Measurements from ENCODE around the gene BEGAIN.

BEGAIN gene

DNA sequence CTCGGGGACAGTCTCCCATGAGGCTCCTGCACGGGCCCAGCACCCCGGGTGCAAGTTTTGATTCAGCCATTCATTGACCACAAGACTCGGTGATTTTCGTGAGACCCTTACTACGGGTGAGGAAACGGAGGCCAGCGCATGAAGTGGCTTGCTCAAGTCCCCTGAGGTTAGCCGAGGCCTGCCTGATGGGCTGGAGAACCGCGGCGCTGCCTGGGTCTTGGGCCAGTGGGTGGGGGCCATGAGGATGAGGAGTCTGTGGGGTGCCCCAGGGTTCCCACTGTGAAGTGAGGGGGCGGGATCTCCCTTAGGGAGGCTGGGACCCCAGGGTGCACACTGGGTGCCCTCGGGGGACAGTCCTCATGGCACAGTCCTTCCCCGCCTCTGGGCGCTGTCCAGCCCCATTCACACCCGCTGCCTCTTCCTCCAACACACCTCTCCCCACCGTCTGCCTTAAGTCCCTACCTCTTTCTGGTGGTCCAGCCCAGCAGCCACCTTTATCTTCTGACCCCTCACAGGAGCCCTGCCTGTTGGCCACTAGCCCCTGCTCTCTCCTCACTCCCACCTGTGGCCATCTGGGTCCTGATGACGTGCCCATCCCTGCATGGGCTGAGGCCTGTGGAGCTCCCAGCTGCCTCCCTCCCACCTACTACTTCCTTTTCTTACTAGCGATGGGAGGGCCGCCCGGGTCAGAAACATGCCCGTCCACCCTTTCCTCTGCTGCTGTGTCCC lies 16.3 kb downstream of the BEGAIN start:
- DNase-seq (ENCODE audit: low read depth in 1 of 2, low spot score in 1 of 2): no peak

DNA sequence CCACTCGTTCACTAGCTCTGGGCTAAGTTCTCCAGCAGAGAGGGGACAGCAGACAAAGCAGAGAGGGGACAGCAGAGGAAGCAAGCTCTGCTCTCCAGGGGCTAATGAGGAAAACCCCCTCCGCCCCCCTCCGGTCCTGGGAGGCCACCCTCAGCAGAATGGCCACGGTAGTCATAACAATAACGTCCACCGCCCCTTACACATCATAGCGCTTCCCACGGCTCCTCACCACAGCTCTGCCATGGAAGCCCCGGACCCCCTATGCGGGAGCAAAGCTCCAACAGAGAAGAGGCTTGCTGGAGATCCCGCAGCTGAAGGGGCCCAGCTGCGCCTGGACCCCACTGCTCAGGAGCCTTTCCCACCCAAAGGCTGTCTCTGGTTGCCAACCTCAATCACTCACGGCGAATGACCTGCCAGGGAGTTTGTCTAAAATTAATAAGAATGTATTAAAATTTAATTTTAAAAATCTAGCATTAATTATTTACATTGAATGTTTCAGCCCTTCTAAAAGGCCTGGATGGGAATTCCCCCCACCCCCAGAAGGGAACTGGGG lies 17.4 kb downstream of the BEGAIN start:
- DNase-seq (ENCODE audit: low read depth in 1 of 2, low spot score in 1 of 2): no peak

DNA sequence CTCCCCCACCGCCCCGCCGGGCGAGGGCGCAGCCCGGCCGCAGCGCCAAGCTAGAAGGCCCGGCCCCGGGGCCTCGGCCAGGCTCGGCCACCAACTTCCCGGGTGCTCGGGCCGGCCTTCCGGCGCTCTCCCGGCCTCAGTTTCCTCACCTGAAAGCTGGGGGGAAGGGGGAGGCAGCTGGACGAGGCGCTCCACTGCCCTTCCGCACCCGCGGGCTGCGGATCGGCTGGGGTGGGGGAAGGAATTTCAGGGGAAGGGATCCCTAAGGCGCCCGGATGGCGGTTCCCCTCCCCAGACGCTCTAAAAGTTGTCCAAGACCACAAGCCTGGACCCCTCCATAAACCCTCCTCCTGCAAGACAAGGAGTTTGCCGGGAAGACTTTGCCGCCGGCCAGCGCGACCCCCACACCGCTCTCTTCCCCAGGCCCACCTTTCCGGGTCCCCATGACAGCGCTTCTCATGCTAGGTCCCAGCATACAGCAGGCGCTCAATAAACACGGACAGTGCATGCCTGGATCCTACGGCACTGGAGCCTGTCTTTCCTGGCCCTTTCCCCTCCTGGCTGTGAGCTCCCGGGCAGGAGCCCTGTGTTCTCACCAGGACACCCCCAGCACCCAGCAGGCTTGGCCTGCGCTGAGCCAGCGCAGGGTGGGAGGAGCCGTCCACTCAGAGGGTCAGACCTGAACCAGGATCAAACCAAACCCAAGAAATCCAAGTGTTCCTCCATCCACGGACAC lies 18.1 kb downstream of the BEGAIN start:
- DNase-seq (ENCODE audit: low read depth in 1 of 2, low spot score in 1 of 2): no peak

DNA sequence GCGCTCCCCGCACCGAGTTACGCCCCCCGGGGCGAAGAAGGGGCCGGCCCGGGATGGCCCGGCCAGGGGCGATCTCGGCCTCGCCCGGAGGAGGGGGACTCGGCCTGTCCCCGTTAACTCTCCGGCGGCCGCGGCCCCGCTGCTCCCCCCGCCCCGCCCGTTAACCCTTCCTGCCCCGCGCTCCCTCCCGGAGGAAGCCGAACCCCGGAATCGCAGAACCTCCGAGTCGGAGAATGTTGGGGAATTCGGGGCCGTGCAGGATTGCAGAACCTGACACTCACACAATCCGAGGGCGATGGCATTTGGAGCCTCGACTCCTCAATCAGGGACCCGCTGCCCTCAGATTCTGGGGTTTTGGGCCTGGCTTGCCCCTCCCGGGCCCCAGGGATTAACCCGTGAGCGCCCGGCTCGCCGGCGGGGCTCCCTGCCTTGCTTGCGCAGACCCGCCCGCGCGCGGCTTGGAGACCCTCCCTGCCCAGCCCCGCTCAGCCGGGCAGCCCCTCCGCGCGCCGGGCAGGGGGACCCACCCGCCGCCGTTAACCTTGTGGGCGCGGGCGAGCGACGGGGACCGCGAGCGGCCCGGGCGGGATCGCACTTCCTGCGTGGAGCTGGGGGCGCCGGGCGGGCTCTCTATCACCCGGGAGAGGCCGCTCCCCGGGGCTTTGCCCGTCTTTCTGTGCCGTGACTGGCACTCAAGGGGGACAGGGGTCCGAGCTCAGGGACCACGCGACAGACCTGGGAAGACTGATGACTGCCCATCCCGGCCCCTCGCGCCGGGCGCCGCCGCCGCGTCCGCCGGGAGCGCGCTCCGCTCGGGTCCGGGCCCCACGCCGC lies 18.8 kb downstream of the BEGAIN start:
- DNase-seq (ENCODE audit: low read depth in 1 of 2, low spot score in 1 of 2): no peak

- DNase-seq (ENCODE audit: low read depth in 1 of 2, low spot score in 1 of 2): no peak
These were observed 19.4 kb downstream of the BEGAIN start for GRCh38 chr14:100567877-100568163.

DNA sequence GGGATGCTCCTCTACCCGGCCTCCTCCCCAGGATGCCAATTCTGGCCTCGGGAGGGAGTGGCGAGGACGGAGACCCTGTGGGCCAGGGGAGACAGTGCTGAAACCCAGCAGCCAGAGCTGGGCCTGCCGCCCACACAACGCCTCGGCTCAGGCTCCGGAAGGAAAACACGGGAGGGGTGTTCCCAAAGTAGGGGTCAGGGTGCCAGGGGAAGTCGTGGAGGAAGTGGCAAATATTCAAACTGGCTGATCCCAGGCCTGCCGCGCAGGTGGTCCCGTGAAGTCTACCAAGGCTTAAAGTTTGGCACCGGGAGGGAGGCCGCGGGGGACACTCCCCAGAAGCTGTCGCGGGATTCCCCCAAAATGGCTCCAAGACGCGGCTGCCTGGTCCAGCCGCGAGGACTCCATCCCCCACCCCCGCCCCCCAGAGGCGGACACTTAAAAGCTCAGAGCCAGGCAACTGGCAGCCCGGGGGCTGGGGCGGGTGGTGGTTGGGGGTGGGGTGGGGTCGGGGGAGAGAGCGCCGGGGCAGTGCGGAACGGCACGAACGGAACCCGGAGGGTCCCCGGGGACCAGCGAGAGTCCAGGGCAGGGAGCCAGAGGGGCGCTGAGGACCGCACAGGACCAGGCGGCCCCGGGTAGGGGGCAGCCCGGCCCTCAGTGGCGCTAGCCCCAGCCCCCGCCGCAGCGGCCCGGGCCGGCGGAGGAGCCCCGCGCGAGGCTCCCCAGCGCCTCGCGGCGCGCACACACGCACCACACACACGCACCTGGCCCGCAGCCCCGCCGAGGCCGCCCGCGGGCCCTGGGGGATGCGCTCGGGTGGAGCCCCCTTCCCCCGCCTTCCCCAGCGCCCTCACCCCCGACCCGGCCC lies 20.0 kb downstream of the BEGAIN start:
- no peak for DNase-seq (ENCODE audit: low read depth in 1 of 2, low spot score in 1 of 2)

DNA sequence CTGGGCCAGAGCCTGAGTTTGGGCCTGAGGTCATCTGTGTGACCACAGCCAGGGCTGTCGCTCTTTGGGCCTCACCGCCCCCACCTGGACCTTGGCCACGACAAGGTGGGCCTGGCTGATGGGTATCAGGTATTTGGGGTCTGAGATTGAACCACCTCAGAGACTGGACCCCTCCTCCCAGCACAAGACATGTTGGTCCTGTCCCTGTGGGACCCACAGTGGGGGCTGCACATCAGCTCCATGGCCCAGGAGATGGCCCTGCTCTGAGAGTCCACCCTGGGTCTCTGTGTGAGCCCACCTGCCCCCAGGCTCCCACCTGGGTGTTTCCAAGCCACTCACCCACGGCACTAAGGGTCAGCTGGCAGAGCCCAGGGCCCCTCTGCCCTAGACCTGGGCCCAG lies 20.6 kb downstream of the BEGAIN start:
- DNase-seq (ENCODE audit: low read depth in 1 of 2, low spot score in 1 of 2): no peak

GRCh38 chr14:100566119-100566518 lies 21.1 kb downstream of the BEGAIN start:
- DNase-seq (ENCODE audit: low read depth in 1 of 2, low spot score in 1 of 2): no peak

DNA sequence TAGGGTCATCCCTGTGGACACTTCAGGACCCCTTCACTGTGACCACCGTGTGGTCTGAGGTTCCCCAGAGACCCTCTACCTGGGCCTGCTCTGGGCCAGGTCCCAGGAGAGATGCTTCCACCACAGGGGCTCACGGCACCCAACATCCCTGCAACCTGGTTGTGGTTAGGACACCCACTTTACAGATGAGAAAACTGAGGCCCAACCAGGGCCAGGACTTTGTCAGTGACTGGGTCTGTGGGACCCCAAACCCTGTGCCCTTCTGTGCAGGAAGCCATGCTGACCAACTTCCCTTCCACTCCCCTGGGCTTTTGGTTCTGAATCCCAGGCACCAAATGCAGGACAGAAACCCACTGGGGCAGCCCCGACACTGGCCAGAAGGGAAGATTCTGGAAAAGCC lies 21.6 kb downstream of the BEGAIN start:
- no peak for DNase-seq (ENCODE audit: low read depth in 1 of 2, low spot score in 1 of 2)

GRCh38 chr14:100564512-100564911 lies 22.7 kb downstream of the BEGAIN start:
- DNase-seq (ENCODE audit: low read depth in 1 of 2, low spot score in 1 of 2): no peak

- no peak for DNase-seq (ENCODE audit: low read depth in 1 of 2, low spot score in 1 of 2)
These were observed 24.5 kb downstream of the BEGAIN start for GRCh38 chr14:100562751-100563150.

DNA sequence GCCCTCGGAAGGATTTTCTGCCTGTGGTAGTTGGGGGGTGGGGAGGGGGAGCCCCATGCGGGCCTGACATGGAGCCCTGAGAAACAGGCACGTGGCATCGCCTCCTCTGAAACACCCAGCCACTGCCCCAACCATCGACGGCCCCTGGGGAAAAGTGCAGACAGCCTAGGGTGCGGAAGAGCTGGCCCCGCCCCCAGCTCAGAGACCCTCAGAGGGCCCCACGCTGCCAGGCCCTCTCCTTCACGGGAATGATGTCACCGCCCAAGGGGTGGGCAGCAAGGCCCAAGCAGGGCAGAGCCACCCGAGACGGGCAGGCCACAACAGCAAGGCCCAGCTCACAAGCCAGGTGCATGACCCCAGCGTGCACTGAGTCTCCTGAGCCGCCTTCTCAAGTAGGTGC lies 26.2 kb downstream of the BEGAIN start:
- DNase-seq (ENCODE audit: low read depth in 1 of 2, low spot score in 1 of 2): no peak

DNA sequence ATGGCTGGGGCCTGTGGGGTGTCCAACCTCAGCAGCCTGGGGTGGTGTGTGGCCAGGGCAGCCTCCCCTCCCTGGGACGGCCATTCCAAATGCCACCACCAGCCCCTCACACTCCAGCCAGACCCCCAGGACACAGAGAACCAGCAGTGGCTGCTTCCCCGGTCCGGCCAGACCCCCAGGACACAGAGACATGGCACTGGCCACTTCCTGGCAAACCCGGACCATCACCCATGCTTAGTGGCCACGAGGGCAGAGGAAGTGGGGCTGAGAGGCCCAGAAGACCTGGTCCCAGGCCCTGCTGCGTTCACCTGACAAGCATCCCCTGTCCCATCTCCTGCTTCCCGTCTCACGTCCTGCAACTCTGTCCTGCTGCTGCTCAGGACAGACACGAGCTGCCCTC lies 26.7 kb downstream of the BEGAIN start:
- no peak for DNase-seq (ENCODE audit: low read depth in 1 of 2, low spot score in 1 of 2)

GRCh38 chr14:100559455-100559854 lies 27.8 kb downstream of the BEGAIN start:
- no peak for DNase-seq (ENCODE audit: low read depth in 1 of 2, low spot score in 1 of 2)

DNA sequence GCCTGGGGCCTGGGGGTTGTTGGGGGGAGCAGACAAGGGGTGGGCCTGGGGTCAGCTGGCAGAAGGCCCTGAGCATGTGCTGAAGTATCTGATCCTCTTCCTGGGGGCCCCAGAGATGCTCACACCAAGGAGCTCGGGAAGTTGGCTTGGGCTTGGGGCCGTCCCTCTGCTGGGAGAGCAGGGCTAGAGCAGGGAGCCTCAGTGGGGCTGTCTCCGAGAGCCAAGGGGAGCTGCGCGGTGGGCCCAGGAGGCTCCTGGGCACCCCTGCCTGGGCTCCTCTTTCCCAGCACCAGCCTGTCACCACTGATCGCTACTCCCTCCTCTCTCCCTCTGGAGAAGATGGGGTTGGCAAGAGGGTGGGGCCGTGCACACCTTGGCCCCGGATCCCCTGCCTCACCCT lies 28.3 kb downstream of the BEGAIN start:
- DNase-seq (ENCODE audit: low read depth in 1 of 2, low spot score in 1 of 2): no peak

DNA sequence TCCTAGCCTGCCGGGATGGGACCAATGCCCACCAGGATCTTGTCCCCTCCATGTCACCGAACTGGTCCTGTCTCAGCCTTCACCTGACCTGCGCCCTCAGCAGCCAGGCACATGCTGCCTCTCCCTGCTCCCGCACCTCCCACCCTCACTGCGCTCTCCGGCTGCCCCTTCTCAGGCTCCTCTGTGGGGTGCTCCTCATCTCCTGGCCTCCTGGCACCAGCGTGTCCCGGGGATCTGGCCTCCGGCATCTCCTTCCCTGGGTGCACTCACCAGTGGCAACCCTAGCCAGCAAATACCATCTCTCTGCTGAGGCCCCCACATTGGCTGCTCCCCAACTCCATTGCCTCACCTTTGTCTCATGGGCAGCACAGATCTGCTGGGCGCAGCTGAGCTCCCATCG lies 29.0 kb downstream of the BEGAIN start:
- no peak for DNase-seq (ENCODE audit: low read depth in 1 of 2, low spot score in 1 of 2)

DNA sequence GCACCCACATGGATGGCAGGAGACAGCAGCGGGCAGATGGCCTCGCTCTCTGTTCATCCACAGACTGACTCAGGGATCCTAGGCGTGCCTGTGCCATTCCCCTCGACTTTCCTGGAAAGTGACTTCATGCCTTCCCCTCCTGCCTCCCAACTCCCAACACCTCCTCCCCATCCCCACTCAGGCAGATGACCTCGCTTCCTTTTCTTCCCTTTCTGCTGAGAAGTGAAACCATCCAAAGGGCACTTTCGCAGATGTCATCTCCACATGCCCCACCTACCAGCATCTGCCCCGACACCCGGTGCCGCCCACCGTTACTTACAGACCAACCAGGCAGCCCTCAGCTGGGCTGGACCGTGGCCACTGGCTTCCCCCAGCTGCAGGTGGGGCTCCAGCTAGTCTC lies 29.6 kb downstream of the BEGAIN start:
- DNase-seq (ENCODE audit: low read depth in 1 of 2, low spot score in 1 of 2): no peak

GRCh38 chr14:100556936-100557505 lies 30.2 kb downstream of the BEGAIN start:
- DNase-seq (ENCODE audit: low read depth in 1 of 2, low spot score in 1 of 2): no peak

GRCh38 chr14:100556140-100556475 lies 31.1 kb downstream of the BEGAIN start:
- no peak for DNase-seq (ENCODE audit: low read depth in 1 of 2, low spot score in 1 of 2)

- DNase-seq (ENCODE audit: low read depth in 1 of 2, low spot score in 1 of 2): no peak
These were observed 31.6 kb downstream of the BEGAIN start for GRCh38 chr14:100555436-100556139.
